Effector CD4-positive, alpha-beta T cell (primary cell): Measurements from ENCODE around the gene TPX2.

Experiments
- DNase-seq: peaks from one replicate; pipeline ENCODE4 v3.0.0-alpha.2; 2020

TPX2 gene

DNA sequence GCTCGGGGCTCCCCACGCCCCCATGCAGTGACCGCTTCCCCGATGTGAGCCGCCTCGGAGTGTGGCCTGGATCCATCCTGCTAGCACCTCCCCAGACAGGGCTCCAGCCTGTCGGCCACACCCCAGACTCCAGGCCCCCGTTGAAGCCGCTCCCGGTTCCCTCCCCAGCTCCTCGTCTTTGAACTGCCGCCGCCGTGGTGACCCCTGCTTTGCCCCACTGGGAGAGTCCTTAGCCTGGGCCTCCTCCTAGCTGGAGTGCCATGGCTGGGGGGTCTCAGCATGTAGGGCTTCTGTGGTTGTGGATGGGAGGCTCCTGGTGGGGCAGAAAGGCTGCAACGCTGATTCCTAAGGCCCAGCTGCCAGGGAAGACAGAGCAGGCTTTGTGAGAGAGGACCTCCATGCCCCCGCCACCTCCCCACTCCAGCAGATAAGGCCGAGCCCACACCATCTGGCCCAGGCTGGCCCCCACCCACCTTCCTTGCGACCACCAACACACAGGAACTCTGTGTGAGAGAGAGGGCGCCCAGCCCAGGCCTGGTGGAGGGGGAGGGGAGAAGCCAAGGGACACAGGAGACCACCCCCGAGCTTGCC is 94.9 kb downstream of the TPX2 start:
- DNase-seq = no peak

DNA sequence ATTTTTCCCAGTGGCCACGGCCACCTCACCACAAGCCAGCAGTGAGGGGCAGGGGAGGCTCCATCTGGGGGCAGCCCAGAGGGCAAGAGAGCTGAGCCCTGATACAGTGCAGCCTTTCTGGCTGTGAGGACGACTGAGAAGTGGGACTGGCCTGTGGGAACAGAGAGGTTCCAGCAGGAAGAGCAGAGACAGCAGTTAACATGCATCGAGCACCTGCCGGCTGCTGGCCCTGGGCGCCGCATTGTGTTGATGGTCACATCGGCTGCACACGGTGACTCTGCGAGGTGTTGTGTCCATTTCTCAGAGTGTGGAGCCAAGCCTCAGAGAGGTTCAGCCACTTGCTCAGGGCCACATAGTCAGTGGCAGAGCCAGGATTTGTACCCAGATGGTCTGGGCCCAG is 96.5 kb downstream of the TPX2 start:
- DNase-seq = no peak

DNA sequence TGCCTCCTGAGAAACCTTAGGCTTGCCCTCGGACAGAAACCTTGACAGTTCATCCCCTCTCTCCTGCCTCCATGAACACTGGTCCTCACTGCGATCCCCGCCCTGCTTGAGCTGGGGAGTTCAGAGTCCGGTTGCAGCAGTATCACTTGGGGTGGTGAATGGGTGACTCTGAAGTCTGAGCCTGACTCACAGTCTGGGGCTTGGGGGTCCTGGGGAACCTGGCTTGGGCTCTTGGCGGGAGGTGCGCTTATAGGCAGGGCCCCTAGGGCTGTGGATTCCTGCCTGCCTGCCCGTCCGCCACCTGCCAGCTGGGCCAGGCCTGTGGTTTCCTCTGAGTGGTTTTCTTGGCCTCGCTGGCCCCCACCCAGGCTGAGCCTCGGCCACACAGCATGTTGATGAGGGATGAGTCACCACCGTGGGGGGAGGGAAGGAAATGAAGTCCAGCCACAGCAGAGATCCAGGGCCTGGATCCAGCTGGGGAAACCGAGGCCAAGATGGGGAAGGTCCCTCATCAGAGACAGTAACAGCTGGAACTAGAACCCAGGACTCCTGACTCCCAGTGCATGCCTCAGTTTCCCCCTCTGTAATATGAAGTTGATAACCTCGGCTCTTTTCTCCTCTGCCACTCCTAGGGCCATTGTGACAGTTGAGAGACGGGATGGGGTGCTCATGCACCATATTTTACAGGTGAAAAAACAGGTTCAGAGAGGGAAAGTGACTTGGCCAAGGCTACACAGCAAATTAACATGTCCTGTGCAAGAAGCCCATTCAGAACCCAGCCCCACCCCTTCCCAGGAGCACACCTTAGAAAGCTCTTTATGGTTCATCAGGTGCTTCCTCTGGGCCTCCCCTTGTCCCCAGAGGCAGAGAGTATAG is 97.1 kb downstream of the TPX2 start:
- DNase-seq = no peak

DNA sequence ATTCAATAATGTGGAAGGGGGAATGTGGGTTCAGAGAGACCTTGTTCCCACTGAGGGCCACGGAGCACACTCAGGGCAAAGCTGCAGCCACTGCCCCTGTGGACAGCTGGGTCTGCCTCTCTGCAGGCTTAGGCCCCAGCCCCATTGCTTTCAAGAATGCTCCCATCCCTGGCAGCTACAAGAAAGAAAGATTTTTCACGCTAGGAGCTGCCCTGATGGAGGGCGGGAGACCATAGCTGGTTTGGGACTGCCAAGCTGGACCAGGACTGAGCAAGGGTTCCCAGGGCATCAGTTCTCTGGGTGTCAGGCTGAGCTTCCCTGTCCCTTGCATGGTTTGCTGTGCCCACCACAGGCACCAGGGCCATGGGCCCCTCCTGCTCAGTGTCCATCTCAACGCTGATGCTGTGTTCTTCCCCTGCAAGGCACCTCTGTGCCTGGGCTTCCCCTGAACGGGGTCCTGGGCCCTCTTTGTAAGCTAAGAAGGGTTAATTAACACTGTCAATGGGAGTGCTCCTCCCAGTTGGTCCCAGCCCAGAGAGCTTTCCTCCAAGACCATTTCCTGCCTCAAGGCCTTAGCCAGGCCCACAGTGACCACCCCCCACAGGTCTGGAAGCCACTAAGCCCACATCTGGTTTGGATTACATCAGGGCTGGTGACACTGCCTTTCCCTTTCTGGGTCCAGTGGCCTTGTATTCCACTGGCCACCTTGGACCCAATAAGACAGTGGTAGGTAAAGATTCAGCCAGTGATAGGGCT is 97.9 kb downstream of the TPX2 start:
- DNase-seq = no peak

DNA sequence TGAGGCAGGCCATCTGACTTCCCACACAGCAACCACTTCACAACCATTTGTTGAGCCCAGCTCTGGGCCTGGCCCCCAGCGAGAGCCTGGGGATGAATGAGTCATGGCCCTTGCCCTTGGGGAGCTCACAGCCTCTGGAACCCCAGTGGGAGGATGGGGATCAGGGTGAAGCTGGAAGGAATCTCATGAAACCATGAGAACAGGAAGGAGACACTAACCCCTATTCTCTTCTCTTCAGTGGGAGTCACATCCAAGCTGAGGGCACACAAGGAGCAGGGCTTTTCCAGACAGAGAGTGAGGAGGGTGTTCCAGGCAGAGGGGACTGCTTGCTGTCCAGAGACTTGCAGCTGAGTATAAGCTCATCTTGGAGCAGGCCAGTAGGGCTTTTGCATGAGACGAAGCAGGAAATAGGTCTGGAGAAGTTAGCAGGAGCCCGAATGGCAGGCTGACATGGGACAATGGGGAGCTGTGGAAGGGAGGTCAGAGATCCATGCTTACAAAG is 98.9 kb downstream of the TPX2 start:
- no peak for DNase-seq

DNA sequence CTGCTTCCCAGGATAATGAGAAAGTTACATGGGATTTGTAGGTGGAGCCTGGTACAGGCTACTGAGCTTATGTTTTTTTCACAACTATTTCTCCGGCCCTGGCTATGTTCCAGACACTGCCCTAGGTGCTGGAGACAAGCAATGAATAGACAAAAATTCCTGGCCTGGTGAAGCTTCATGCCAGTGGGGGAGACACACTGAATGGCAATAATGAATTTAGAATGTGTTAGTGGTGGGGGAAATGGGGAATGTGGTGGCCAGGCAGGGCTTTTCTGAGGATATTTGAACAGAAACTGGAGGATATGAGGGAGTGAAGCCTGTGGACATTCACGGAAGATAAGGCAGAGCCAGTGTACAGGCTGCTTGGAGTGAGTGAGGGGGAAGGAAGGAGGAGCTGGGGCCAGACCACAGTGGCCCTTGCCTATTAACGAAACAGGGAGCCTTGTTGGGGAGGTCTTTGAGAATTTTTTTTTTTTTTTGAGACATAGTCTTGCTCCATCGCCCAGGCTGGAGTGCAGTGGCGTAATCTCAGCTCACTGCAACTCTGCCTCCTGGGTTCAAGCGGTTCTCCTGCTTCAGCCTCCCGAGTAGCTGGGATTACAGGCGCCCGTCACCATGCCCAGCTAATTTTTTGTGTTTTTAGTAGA is 99.7 kb downstream of the TPX2 start:
- DNase-seq = no peak

DNA sequence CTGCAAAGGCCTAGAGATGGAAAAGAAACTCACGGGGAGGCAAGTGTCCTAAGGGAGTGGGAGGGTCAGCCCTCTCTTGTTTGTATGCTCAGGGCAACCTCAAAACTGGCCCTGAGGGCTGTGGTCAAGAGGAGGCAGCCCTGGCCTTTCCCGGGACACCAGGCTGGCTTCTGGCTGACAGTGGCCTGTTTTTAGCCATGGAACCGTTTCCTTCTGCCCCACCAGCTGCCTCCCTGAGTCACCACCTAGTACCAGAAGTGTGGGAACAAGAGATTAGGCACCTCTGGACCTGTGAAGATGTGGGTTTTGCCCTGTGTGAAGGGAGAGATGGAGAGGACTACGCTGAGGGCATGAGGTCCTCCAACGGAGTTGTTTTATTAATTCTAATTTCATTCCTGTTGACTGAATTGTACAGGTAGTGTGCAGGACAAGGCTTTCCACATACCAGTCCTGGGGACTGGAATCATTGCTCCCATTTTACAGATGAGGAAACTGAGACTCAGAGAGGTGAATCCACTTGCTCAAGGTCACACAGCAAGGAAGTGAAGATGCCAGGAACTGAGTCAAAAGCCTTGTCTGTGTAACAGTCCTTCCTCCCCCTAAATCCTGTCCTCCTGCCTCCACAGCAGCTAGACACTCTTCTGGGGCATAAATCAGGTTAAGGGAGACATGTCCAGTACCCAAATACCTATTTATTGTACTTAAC is 100.8 kb downstream of the TPX2 start:
- DNase-seq = no peak

DNA sequence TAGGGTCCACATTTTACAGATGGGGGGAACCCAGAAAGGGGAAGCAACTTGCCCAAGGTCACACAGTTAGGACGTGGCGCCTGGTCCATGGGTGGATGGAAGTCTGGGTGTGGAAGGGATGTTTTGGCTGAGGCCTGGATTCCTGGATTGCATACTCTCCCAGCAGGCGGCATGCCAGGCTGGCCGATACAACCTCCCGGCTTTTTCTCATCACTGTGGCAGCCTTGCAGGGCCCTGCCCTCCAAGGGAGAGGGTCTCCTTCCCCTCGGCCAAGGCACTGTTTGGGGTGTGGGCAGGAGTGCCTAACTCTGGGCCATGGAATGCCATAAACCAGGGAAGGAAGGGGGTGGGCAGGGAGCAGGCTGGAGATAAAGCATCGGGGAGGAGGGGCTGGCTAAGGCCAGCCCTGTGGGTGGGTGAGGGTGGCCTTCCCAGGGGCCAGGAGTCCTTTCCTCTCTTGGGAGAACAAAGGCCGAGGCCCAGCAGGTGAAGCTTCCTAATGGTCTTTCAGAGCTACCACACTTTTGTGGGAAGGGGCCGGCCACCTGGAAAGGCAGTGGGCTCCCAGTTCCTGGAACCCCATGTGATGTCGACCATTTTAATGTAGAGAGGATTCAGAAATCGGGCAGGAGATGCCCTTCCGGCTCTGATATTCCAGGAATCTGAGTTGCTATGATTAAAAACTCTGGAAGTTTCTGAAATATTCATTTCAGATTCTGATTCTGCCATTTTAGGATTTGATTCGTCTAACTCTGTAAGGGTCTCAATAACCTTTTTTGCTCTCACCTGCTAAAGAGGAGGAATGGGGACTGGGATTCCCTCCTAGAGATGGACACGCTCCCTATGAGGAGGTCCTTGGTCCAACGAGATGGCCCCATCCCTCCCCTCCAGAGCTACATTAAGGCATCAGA is 102.1 kb downstream of the TPX2 start:
- DNase-seq = no peak

DNA sequence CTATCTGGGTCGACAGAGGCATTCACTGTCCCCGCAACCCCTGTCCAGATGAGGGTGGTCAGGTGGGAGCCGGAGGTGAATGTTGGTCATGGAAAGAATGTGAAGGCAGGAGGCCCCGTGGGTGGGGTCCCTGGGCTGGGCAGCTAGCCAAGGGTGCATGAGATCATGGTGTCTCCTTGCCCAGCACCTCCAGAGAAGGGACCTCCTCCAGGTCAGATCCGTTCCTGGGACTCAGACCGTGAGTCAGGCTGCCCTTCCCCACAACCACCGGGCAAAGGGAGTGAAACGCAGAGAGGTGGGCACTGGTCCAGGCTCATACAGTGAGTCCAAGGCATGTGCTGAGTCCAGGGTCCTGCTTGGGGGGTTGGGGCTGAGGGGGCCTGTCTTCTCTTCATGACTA is 102.8 kb downstream of the TPX2 start:
- no peak for DNase-seq

DNA sequence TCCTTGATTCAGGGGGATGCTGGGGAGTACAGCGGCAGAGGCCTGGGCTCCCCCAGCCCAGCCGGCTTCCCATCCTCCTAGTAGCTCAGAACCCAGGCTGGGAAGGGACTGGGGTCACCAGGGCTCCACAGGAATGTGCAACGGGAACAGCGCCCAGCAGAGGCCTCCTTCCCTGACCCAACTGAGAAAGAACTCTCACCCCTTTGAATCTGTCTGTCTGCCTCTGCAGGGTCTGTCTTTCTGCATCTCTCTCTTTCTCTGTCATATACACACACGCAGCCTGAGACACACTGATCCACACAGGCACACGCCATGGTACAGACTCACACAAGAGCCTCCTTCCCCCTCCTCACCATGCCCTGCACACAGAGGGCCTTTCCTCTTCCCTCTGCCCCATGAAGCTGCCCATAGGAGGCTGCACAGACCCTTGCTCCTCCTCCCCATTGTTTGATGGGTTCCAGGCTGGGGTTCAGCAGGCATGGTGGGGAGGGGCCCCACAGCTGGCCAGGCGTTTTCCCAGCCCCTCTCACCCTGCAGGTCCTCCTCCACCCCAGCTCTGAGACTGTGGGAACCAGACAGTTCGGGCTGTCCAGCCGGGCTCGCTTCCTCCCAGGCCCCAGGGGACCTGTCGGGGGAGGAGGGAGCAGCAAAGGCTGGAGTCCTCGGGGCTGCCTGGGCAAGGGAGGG is 103.5 kb downstream of the TPX2 start:
- DNase-seq = no peak

DNA sequence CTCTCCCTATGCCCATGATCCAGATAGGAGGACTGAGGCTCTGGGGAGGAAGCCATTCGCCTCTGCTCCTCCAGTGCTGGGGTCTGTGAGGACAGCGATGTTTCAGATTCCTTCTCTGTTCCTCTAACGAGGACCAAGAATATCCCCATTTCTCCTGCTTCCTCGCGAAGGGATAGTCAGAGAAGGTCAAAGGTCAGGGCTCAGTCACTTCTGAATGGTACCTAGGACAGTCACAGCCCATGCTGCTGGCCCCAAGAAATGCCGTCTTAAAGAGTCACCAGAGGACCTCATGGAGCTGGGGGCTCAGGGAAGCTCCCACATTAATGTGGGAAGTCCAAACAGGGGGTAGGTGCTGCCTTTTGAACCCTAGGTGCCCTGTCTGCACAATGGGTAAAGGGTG is 104.2 kb downstream of the TPX2 start:
- DNase-seq = no peak

DNA sequence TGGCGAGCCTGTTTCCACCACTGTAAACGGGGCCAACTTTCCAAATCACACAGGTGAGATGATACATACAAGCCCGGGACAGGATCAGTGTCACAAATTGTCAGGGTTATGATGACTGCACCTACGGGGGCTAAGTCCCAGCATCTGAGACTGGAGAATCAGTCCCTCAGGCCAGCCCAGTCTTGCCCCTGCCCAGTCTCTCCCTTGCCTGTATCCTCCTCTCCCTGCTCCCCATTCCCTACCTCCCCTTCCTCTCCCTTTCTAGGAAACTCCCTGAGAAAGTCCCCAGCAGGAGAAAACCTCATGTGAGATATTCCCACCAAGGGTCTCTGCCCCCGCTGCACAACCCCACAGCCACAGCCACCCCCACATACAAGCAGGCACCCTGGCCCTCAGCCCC is 104.8 kb downstream of the TPX2 start:
- no peak for DNase-seq

DNA sequence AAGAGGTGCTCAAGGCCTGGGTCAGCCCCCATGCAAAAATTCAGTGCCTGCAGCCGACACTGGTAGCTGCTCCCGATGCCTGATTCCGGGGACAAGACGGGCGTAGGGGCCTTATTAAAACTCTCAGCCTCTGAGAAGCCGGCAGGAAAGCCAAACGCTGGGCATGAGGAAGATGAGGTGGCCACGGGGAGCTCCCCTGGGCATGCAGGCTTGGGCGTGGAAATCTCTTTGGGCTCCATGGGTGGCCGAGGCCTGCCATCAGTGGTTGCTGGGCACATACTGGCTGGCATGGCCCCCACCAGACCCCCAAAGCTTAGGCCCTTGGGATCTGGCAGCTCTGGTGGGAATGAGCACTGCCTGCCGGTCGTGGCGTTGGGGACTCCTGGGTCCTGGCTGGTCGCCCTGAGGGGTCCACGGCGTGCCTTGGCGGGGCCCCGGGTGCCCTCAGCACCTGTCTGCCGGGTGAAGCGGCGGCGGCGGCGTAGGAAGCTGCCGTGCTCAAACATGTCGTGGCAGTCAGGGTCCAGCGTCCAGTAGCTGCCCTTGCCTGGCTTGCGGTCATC is 105.7 kb downstream of the TPX2 start:
- no peak for DNase-seq

DNA sequence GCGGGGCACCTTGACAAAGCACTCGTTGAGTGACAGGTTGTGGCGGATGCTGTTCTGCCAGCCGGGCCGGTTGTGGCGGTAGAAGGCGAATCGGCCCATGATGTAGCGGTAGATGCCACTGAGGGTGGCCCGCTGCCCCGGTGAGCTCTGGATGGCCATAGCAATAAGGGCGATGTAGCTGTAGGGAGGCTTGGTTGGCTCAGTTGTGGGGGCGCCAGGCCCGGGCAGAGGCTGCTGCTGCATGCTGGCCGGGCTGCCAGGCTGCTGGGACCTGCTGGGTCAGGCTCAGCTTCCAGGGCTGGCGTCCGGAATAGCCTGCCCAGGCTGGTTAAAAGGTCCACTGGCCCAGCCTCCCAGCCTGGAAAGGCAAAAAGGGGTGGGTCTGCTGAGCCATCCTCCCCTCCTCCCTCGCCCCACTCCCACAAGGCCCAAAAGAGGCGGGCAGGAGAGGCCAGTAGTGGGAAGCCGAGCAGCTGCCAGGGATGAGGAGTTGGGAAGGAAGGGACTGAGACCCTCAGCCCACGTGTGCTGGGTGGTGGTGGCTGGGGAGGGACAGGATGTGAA is 106.3 kb downstream of the TPX2 start, which contains the start of gene FOXS1:
FOXS1 (minus strand) TSS at position 305 of the 564 bp plus-strand sequence; CDS start at position 243, 62 bp downstream.
- DNase-seq = no peak

DNA sequence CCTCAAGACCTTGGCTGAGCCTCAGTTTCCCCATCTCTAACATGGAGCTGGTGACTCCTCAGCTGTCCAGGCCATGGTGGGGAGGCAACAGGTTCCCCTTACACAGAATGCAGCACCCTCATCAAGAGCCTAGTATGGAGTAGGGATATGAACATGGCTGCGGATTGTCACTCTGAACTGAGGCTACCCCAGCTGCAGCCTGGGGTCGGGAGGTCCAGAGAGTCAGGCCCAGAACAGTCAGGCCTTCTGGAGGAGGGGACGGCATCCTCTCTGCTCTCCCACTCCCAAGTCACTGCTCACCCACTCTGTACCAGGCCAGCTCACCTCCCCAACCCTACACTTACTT is 107.7 kb downstream of the TPX2 start:
- DNase-seq = no peak

DNA sequence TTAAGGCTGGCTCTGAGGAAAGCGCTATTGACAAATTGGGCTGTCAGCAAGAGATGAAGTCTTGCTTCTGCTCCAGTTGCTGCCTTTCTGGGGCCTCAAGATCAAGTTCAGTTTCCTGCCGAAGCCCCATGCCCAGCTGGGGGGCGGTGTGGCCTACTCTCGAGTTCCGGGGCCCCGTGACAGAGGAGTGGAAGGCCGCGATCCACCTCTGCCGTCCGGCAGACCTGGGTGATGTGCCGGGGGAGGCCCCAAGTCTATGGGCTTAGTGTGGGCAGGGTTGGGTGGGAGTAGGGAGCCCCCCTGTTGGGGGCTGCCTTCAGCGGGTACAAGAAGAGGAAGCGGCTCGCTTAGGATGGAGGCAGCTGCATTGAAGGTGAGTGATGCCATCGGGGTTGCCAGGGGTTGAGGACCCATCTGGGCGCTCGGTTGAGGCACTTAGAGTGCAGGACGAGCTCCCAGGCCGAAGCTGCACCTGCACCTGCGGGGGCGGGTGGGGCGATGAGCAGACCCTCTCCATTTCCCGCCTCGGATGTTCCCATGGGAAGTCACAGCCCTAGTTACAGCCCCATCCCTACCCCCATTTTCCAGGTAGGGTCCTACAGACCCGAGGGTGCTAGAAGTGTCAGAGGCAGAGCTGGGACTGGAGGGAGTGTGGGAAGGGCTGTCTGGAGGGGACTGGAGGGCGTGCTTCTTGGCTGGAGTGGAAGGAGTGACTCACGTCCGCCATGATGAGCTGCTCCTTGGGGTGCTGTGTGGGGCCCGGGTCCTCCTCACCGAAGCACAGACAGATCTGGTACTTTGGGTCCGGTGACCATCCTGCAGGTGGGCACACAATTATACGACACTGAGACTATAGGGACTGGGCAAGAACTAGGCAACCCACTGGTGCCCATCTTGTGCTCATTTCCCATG is 109.3 kb downstream of the TPX2 start:
- no peak for DNase-seq

DNA sequence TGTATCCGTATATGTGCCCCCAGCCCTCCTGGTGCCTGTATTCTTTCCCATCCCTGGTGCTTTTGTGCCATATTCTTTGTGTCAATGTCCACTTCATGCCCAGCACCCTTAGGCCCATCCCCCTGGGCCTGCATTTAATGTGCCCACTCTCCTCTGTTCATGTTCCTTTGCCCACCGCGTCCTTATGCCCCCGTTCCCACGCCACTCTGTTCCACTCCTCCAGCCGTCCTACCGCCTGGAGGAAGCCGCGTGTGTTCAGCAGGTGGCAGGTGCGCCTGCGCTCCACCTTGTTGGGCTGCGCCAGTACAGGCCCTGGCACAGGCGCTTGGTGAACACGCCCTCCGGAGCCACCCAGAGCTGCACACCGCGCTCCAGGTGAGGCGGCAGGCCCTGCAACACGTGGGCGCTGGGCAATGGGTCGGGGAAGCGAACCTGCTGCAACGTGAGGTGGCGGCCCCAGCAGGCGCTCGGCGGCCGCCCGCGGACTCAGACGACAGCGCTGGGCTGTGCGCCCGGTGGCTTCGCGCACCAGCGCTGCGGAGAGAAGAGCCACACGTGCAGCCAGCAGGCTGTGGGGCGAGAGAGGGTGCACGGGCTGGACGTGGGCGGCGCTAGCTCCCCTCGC is 110.3 kb downstream of the TPX2 start:
- no peak for DNase-seq
